ENCODE results near the gene ANK3. TPM values are rescaled to one million over a fixed set of nuclear protein-coding genes. Genes with fewer than 3 reads are reported as not detected.

Gene ANK3
- total RNA-seq, 1 experiment from 2014 or later, result 32.0 TPM

DNA sequence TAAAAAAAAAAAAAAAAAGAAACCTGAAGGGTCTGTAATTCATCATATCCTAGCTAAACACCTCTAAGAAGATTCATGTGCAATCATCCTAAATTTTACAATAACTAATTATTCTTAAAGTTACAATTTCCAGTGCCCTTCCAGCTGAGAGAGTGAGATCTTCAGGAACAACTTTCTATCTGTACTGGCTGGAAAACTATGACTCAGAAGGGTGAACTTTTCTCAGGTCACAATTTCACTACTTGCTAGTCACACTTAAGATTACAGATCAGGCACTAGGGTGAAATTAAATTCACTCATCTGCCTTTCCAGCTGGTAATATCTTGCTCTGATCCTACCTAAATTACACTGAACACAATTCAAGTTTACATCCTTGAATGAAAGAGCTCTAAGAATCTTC lies 158.8 kb downstream of the ANK3 start:
- no peaks in the 10 kb centered on the region for H4K20me1 ChIP-seq (ENCODE audit: insufficient read depth)
- H3K36me3 ChIP-seq (ENCODE audit: low read depth), result no peaks in the 10 kb centered on the region
- POLR2A ChIA-PET (ENCODE audit: unreplicated experiment), result no interaction called here
- H3K9me2 ChIP-seq (ENCODE audit: insufficient read depth), result no peaks in the 10 kb centered on the region
- CTCF ChIA-PET, result interaction anchor here (0.7 kb wide), 1 partner anchor 200 kb away, joined by 3 read pairs; no protein-coding TSS in a partner anchor
- TF ChIP-seq EZH2 (IDR thresholded peaks at IDR 0.05; ENCODE audit: low read depth) (no peak), CTCF (conservative IDR thresholded peaks at IDR 0.05) (no peak)
- H3K27me3 ChIP-seq (ENCODE audit: insufficient read depth, low read depth), result no peaks in the 10 kb centered on the region
- no peak overlapping the region for H3K4me2 ChIP-seq
- intact Hi-C loops (cut with micrococcal nuclease; ENCODE audit: unreplicated experiment), result loop anchor here (10.0 kb wide), 1 partner anchor 544 kb away; the partner anchor contains the start of gene CDK1
- no peaks in the 10 kb centered on the region for H3K4me1 ChIP-seq (replicated peaks; ENCODE audit: insufficient read depth)
- H2AFZ ChIP-seq, result no peak overlapping the region
- H3K9me3 ChIP-seq (ENCODE audit: insufficient read depth, low read depth), result 0 out of 2 replicates have a peak, but pooled peaks cover 4% of the 10 kb centered on the region
- no peaks in the 10 kb centered on the region for H3F3A ChIP-seq (ENCODE audit: insufficient read depth, low read depth)
- no TSS peak for BruUV-seq (replicated peaks)
- no peaks in the 10 kb centered on the region for H3K79me2 ChIP-seq (ENCODE audit: low read depth)
- H3K4me3 ChIP-seq, result no peak overlapping the region
- H3K27ac ChIP-seq, result no peak overlapping the region
- no peak for DNase-seq

DNA sequence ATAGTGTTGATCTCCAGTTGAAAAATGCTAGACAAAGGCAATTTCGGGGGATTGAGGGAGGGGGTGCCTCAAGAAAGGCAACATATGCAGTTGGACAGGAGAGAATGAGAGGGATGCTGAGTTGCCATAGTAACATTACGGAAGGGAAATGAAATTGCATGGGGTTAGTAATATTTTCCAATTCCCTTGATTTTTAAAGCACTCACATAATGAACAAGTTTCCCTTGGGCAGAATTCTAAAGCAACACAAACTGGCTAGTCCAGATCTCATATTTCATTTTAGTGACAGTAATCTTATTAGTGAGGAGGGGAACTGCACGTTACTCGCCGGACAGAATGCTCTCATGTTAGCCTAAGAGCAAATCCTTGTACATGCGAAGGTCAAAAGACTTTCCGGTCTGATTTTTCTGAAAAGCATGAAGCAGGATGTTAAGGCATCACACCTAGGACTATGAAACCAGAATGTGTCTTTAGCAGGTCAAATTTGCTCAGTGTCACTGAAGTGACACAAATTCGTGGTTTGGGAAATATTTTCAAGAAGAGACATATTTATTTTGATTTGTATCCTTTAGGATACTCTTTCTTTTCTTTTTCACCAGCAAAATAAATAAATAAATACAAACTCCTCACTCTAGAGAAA lies 165.5 kb downstream of the ANK3 start:
- no peaks in the 10 kb centered on the region for H3K36me3 ChIP-seq (ENCODE audit: low read depth)
- no peak overlapping the region for H2AFZ ChIP-seq
- no peak for DNase-seq
- H3K4me1 ChIP-seq (replicated peaks; ENCODE audit: insufficient read depth), result no peaks in the 10 kb centered on the region
- no TSS peak for BruUV-seq (replicated peaks)
- CTCF ChIA-PET, result interaction anchor here (0.6 kb wide), 1 partner anchor 602 kb away, joined by 3 read pairs; no protein-coding TSS in a partner anchor
- no peak overlapping the region for H3K27ac ChIP-seq
- no peak for TF ChIP-seq EZH2 (IDR thresholded peaks at IDR 0.05; ENCODE audit: low read depth)
- TF ChIP-seq CTCF (conservative IDR thresholded peaks at IDR 0.05), result no peak
- no peaks in the 10 kb centered on the region for H3F3A ChIP-seq (ENCODE audit: insufficient read depth, low read depth)
- POLR2A ChIA-PET (ENCODE audit: unreplicated experiment), result no interaction called here
- H4K20me1 ChIP-seq (ENCODE audit: insufficient read depth), result no peaks in the 10 kb centered on the region
- no peaks in the 10 kb centered on the region for H3K79me2 ChIP-seq (ENCODE audit: low read depth)
- intact Hi-C loops (cut with micrococcal nuclease; ENCODE audit: unreplicated experiment), result no loop called here
- no peaks in the 10 kb centered on the region for H3K9me2 ChIP-seq (ENCODE audit: insufficient read depth)
- H3K4me3 ChIP-seq, result no peak overlapping the region
- H3K27me3 ChIP-seq (ENCODE audit: insufficient read depth, low read depth), result no peaks in the 10 kb centered on the region
- H3K9me3 ChIP-seq (ENCODE audit: insufficient read depth, low read depth), result no peaks in the 10 kb centered on the region
- H3K4me2 ChIP-seq, result no peak overlapping the region

- Histone ChIP-seq H3K4me2 (no peak overlapping the region), H2AFZ (no peak overlapping the region), H3K36me3 (ENCODE audit: low read depth) (no peaks in the 10 kb centered on the region), H3K9me3 (ENCODE audit: insufficient read depth, low read depth) (no peaks in the 10 kb centered on the region), H3K27me3 (ENCODE audit: insufficient read depth, low read depth) (no peaks in the 10 kb centered on the region), H3K9me2 (ENCODE audit: insufficient read depth) (no peaks in the 10 kb centered on the region), H3K4me1 (replicated peaks; ENCODE audit: insufficient read depth) (no peaks in the 10 kb centered on the region), H3K79me2 (ENCODE audit: low read depth) (no peaks in the 10 kb centered on the region), H3K4me3 (no peak overlapping the region), H4K20me1 (ENCODE audit: insufficient read depth) (no peaks in the 10 kb centered on the region), H3K27ac (no peak overlapping the region), H3F3A (ENCODE audit: insufficient read depth, low read depth) (no peaks in the 10 kb centered on the region)
- no peak for DNase-seq
- intact Hi-C loops (cut with micrococcal nuclease; ENCODE audit: unreplicated experiment), result no loop called here
- CTCF ChIA-PET, result no interaction called here
- POLR2A ChIA-PET (ENCODE audit: unreplicated experiment), result interaction anchor here (0.5 kb wide), 1 partner anchor 1485 kb away, joined by 5 read pairs; no protein-coding TSS in a partner anchor
- no TSS peak for BruUV-seq (replicated peaks)
- TF ChIP-seq CTCF (conservative IDR thresholded peaks at IDR 0.05), result no peak
- no peak for TF ChIP-seq EZH2 (IDR thresholded peaks at IDR 0.05; ENCODE audit: low read depth)
These were observed 167.6 kb downstream of the ANK3 start for GRCh38 chr10:60222047-60222446.
